GM21786 (cell line): Measurements from ENCODE around the gene SLC25A41.
"Not testable (repeated sequence)": the region's sequence is repeated elsewhere in the genome, so short reads cannot be mapped to it uniquely, and the experiment has no call there.

Experiments used
- ATAC-seq: cut with Tn5 transposase; IDR thresholded peaks from one replicate; pipeline ENCODE4 v1.9.1; 2021; ENCODE audit not compliant: unreplicated experiment

Gene SLC25A41

DNA sequence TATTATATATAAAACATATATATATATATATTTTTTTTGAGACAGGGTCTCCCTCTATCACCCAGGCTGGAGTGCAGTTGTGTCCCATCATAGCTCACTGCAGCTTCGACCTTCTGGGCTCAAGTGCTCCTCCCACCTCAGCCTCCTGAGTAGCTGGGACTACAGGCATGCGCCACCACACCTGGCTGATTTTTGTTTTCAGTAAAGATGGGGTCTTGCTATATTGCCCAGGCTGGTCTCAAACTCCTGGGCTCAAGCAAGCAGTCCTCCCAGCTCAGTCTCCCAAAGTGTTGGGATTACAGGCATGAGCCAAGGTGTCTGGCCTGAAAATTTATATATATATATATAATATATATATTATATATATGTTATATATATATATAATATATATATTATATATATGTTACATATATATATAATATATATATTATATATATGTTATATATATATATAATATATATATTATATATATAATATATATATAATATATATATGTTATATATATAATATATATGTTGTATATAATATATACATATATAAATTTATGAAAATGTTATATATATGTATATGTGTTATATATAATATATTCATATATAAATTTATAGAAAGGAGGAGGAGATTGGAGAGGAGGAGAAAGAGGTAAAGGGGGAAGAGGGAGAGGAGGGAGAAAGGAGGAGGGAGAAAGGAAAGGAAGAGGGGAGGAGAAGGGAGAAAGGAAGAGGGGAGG lies 4.7 kb downstream of the SLC25A41 start:
- not testable (repeated sequence) for ATAC-seq

DNA sequence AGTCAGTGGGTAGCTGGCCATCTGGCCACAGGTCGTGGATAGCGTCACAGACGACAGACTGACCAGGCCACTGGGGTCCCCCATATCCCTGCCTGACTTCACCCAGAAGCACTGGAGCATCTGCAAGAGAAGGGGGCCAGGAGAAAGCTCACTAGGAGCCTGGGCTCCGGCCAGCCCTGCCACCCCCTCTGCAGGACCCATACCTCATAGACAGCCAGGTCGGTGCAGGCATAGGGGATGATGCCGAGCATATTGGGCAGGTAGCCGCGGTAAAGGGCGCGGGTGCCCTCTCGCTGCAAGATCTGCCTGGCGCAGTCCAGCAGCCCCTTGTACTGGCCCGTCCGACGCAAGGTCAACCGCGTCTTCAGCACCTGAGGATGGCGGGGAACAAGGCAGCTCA lies 6.4 kb downstream of the SLC25A41 start:
- no peak for ATAC-seq

DNA sequence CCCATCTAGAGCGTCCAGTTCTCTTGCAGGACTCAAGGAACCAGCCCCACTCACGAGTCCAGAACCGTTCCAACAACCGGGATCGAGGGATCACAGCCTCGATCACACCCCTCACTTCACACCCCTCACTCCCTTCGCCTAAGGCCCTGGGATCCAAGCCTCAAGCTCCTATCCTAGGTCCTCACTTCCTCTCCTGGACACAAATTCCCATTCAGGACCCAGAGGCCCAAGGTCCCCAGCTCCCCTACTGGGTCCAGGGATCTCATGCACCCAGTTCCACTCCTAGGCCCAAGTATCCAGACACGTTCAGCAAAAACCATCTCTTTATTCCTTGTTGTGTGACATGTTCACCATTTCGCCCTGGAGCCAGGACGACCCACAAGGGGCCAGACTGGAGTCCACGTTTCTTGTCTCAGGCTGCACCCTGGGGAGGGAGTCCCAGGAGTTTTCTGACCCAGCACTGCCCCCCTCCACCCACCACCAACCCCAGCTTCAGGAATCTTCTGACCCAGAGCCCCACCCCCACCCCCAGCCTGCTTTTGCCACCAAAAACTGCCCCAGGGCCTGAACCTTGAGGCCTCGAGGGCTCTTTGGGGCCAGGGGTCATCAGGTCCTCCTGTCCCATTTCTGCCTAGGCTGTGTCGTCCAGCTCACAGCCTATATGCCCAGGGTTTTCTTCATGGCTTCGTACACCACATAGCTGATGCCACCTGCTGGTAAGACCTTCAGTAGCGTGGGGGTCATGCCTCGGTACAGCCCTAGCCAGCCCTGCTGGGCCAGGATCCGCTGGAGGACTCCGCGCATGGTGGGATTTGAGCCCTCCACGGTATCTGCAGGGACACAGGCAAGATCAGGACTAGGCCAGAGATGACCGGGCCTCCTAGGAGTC lies 7.6 kb downstream of the SLC25A41 start:
- no peak for ATAC-seq

GRCh38 chr19:6424939-6425731 lies 8.4 kb downstream of the SLC25A41 start:
- ATAC-seq: peak; percentile 83

GRCh38 chr19:6424195-6424938 lies 9.2 kb downstream of the SLC25A41 start, which contains the start of gene KHSRP:
Gene KHSRP (minus strand): TSS chr19:6424811. CDS start chr19:6424701, 110 bp downstream.
- ATAC-seq: no peak

DNA sequence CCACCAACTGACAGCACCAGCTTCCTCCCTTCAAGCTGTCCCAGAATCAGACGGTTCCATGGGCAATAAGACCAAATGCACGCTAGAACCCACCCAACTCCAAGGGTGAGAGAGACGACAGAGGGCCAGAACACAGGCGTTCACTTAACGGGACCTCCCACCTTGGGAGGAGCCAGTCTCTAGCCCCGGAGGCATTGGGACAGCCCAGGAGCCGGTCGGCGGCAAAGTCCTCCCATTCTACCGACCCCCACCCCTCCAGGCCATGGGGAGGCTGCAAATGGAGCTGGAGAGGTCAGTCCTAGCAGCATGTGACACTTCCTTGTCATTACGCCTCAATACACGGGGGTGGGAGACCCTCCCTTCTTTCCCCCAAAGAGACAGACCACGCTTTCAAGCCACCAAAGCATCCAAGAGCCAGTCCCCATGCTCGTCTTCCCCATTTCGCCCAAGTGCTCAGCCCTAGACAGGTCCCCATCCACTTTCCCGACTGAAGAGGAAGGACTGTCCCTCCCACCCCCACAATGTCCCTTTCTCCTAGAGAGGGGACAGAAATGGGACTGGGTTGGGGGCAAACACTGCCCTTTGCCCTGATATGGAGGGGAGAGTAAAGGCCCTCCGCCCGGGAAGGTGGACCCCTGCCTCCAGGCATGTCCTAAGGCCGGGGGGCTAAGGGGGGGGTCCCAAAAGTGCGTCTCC lies 9.9 kb downstream of the SLC25A41 start:
- no peak for ATAC-seq

GRCh38 chr19:6421075-6422014 lies 12.2 kb downstream of the SLC25A41 start:
- no peak for ATAC-seq

GRCh38 chr19:6418562-6418932 lies 15.0 kb downstream of the SLC25A41 start:
- no peak for ATAC-seq

DNA sequence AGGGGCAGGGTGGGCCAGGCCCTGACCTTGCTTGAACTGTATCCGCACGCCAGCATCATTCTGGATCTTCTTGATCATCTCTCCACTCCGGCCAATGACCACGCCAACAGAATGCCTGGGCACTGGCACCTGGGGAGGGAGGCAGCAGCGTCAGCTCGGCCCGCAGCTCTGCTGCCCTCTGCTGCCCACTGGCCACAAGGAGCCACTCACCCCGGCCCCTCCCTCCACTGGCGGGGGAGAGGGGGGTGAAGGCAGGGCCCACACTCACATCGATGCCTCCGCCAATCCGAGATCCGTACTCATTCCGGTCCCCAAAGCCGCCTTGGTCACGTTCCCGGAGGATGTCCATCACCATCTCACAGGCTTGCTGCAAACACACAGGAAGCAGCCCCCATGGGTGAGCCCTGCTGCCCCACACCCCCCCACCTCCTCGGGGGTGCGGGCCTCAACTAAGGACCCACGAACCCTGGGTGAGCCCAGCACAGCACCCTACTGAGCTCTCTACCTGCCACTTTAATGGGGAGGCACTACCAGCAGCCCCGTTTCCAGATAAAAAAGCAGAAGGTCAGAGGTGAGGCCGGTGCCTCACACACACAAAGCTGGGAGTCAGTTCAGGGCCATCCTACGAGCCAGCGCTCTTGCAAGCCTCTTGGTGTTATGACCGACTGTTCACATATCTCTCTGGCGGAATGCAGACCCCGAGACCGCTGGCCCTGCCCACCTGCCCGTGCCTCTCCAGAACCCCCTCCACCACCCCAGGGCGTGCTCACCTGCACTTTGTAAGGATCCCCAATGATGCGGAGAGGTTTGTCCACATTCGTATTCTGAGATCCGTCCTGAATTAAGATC lies 15.6 kb downstream of the SLC25A41 start:
- ATAC-seq: no peak

GRCh38 chr19:6416658-6417405 lies 16.7 kb downstream of the SLC25A41 start:
- no peak for ATAC-seq

DNA sequence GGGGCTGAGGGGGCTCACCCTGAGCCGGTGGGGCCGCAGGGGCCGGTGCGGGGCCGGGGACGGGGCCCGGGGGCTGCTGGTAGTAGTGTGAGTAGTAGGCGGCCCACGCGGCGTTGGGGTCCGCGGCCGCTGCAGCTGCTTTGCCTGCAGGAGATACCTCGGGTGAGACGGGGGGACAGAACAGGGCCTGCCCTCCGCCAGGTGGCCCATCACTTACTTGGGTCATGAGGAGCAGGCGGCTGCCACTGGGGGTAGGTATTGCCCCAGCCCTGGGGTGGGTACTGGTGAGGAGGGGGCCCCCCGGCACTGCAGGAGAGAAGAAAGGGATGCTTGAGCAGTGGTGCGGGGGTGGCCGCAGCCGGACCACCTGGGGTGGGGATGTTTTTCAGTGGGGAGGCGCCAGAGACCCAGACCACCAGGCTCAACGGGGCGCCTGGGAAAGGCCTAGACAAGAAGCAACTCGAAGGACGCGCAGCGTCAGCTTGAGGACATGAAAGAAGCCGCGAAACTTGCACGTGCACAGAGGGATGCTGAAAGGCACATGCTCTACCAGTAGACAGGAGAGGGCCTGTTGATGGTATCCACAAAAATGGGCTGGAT lies 17.9 kb downstream of the SLC25A41 start:
- ATAC-seq: no peak

DNA sequence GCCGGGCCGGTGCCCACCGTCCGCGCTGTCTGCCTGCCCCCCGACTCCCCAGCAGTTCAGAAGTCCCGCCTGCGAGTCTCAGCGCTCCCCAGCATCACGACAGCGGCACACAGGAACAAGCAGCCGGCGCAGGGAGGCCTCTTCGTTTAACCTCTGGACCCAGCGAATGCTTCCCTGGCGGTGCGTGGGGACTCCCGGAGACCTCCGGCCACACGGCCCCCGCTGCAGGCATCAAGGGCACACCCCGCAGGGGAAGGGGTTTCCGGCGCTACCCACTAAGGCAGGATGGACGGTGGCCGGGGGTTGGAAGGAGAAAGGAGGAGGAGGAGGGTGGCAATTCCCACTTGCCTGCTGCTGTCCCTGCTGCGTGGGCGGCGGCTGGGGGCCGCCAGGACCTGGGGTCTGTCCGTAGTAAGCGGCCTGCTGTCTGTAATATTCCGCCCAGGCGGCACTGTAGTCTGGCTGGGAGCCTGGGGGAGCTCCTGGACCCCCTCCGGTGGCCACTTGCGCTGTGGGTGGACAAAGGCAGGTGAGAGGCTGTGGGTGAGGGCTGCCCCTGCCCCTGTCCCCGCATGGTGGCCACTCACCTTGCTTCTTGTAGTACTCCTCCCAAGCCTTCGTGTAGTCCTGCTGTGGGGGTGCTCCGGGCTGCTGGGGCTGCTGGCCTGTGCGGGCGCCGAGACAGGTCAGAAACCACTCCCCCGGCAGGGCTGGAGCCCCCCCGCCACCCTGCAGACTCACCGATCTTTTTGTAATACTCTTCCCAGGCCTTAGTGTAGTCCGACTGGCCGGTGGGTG lies 18.6 kb downstream of the SLC25A41 start:
- ATAC-seq: no peak

GRCh38 chr19:6413721-6414643 lies 19.6 kb downstream of the SLC25A41 start:
- no peak for ATAC-seq

- no peak for ATAC-seq
These were observed 20.3 kb downstream of the SLC25A41 start for GRCh38 chr19:6413291-6413690.

GRCh38 chr19:6412447-6413091 lies 21.0 kb downstream of the SLC25A41 start:
- ATAC-seq: no peak
